Adrenal gland (tissue), 12 donors: ENCODE data around the gene RASGEF1C. TPM values are rescaled to one million over a fixed set of nuclear protein-coding genes. Genes with fewer than 3 reads are reported as not detected.
"Not testable (repeated sequence)": the region's sequence is repeated elsewhere in the genome, so short reads cannot be mapped to it uniquely, and the experiment has no call there.

Source experiments
- DNase-seq, 7 donors: peaks; one replicate each; pipeline ENCODE4 v3.0.0-alpha.2; 2019 to 2020
- H3K27ac ChIP-seq, 5 donors: fragments of 200-600 bp; sonication (generic) in 4 of 5; 1 replicate in 3 of 5; 2 replicates in 2 of 5; pipeline versions ENCODE4 v1.5.1 to v1.8.0; 2016 to 2020; ENCODE audit warnings: mild to moderate bottlenecking in 1 of 5
- H3K27me3 ChIP-seq: fragments of 200-600 bp; 2 replicates; pipeline ENCODE4 v1.8.0; 2021
- H3K36me3 ChIP-seq, 2 donors: fragments of 200-600 bp; replicated peaks in 1 of 2; 1 replicate in 1 of 2; 2 replicates in 1 of 2; pipeline versions ENCODE4 v1.5.1 to v1.8.0; 2018 to 2022
- H3K4me1 ChIP-seq, 2 donors: fragments of 200-600 bp; replicated peaks in 1 of 2; 1 replicate in 1 of 2; 2 replicates in 1 of 2; pipeline versions ENCODE4 v1.5.1 to v1.8.0; 2018 to 2021
- H3K4me3 ChIP-seq, 4 donors: fragments of 200-600 bp; sonication (generic) in 3 of 4; one replicate each; pipeline ENCODE4 v1.5.1; 2016 to 2018
- H3K9me3 ChIP-seq, 3 donors: fragments of 200-600 bp; sonication (generic) in 1 of 3; replicated peaks in 1 of 3; 1 replicate in 2 of 3; 2 replicates in 1 of 3; pipeline versions ENCODE4 v1.5.1 to v1.8.0; 2016 to 2021
- CTCF ChIP-seq, 6 experiments: fragments of 450-650 bp in 4 of 6; fragments of 200-600 bp in 2 of 6; sonication (generic) in 1 of 6; IDR thresholded peaks; 1 replicate in 5 of 6; 2 replicates in 1 of 6; pipeline versions ENCODE4 v1.5.1 to v1.8.0; 2016 to 2021; ENCODE audit warnings: antibody characterized with exemption in 6 of 6, mild to moderate bottlenecking in 2 of 6, moderate library complexity in 1 of 6
- POLR2A ChIP-seq, 2 donors: fragments of 450-650 bp; IDR thresholded peaks; one replicate each; pipeline ENCODE4 v1.6.1; 2017; ENCODE audit warnings: antibody characterized with exemption in 2 of 2, mild to moderate bottlenecking in 2 of 2, moderate library complexity in 1 of 2
- WGBS, 4 donors: extraction: QIAGEN DNeasy Blood & Tissue Kit in 2 of 4; methylation state at CpG; one replicate each; pipeline versions ENCODE4 v1.1.5 to v1.1.7; 2013 to 2017; 5-methylcytosine and 5-hydroxymethylcytosine counted together
- intact Hi-C, 2 donors: fragments of 100-400 bp; cut with DNase I; formaldehyde crosslinking; loops; one replicate each; pipeline versions ENCODE4 v1.14.1 to v1.15.0; 2022 to 2023
- polyA plus RNA-seq, 3 donors: library from polyadenylated mRNA; stranded (reverse); fragments of 200-250 nt in 2 of 3; fragments of 350-450 nt in 1 of 3; fragmentation: Illumina TruSeq in 1 of 3; extraction: RNeasy Lipid Tissue Mini Kit (QIAGEN cat#74804) in 1 of 3; gene quantifications; one replicate each; pipeline ENCODE4 v1.2.3, GENCODE V29; 2013 to 2014
- total RNA-seq, 9 donors: library from RNA; depleted of rRNA in 4 of 9; stranded (reverse); fragments of >200 nt in 4 of 9; fragments of 120-200 nt in 1 of 9; fragmentation: NEBNext Ultra II Directional in 1 of 9; extraction: Animal tissue kit (Norgen Biotek cat#: 25700) in 1 of 9; gene quantifications; one replicate each; pipeline versions ENCODE4 v1.1.0 to v1.2.4, GENCODE V29; 2013 to 2023
- donor health status: healthy with polysubstance abuse.
- donor health status: Bipolar disorder and iron deficiency.
- donor health status: DM: yes; HTN: yes; CAD: no.
- donor health status: DM: no; HTN: no; CAD: no.
- donor health status: DM: no; HTN: no; CAD: no.
- donor health status: DM: yes; HTN: yes; CAD: no.

Gene RASGEF1C
- total and polyA plus RNA-seq, 12 donors, result 0.15 to 1.9 (median 0.74) TPM; not detected in 6

GRCh38 chr5:180090769-180091546 lies 118.1 kb downstream of the RASGEF1C start:
- DNase-seq, result peak in 5 of 7 donors; percentile 37 to 65 (median 43)
- intact Hi-C loops, result no loop called here
- Histone ChIP-seq H3K4me3 (peak overlapping the region in 1 of 4 donors; percentile 55), H3K27me3 (no peaks in the 10 kb centered on the region), H3K27ac (peak overlapping the region in 1 of 5 donors; percentile 52), H3K4me1 (peaks cover 0 to 5% of the 10 kb centered on the region in 2 donors), H3K36me3 (no peaks in the 10 kb centered on the region), H3K9me3 (no peaks in the 10 kb centered on the region)
- TF ChIP-seq POLR2A (IDR thresholded peaks at IDR 0.05), result no peak
- TF ChIP-seq CTCF (IDR thresholded peaks at IDR 0.05), result peak in 3 of 6 experiments; percentile 11 to 17 (median 16)
- 25 to 29% (median 27%) methylated on average over 9 to 17 of the region's 17 CpGs for WGBS, 4 donors

- peaks cover 5% of the 10 kb centered on the region in 2 donors for H3K4me1 ChIP-seq
- intact Hi-C loops, result no loop called here
- H3K36me3 ChIP-seq, result no peaks in the 10 kb centered on the region
- no peaks in the 10 kb centered on the region for H3K9me3 ChIP-seq
- peak overlapping the region in 4 of 5 donors; percentile 48 to 70 (median 51) for H3K27ac ChIP-seq
- 1 to 3% (median 2%) methylated on average over 34 to 58 of the region's 58 CpGs for WGBS, 4 donors
- peak overlapping the region in 2 of 4 donors; percentile 34 to 55 for H3K4me3 ChIP-seq
- TF ChIP-seq POLR2A (IDR thresholded peaks at IDR 0.05) (peak in 1 of 2 donors; percentile 13), CTCF (IDR thresholded peaks at IDR 0.05) (peak; percentile 71 to 95 (median 77))
- peak; percentile 52 to 79 (median 71) for DNase-seq
- H3K27me3 ChIP-seq, result no peaks in the 10 kb centered on the region
Measured at GRCh38 chr5:180090098-180090768, 118.8 kb downstream of the RASGEF1C start.

GRCh38 chr5:180089628-180090027 lies 119.4 kb downstream of the RASGEF1C start:
- H3K4me1 ChIP-seq, H3K27ac ChIP-seq, H3K27me3 ChIP-seq, H3K36me3 ChIP-seq, H3K9me3 ChIP-seq: not testable (repeated sequence)
- intact Hi-C loops, result loop anchor here in 1 of 2 donors (10.0 kb wide), 1 partner anchor 185 kb away; the partner anchor contains the start of gene TBC1D9B
- 70 to 73% (median 71%) methylated on average over 18 of the region's 18 CpGs for WGBS, 4 donors
- DNase-seq, result peak in 1 of 7 donors; percentile 46
- H3K4me3 ChIP-seq, result peak overlapping the region in 1 of 4 donors; percentile 55

GRCh38 chr5:180088561-180088960 lies 120.5 kb downstream of the RASGEF1C start:
- no peaks in the 10 kb centered on the region for H3K27me3 ChIP-seq
- intact Hi-C loops, result loop anchor here in 1 of 2 donors (10.0 kb wide), 1 partner anchor 184 kb away; the partner anchor contains the start of gene TBC1D9B
- no peaks in the 10 kb centered on the region for H3K36me3 ChIP-seq
- H3K4me1 ChIP-seq, result peaks cover 8 to 9% of the 10 kb centered on the region in 2 donors
- no peak for DNase-seq
- H3K4me3 ChIP-seq, result no peak overlapping the region
- WGBS, 4 donors, result 93 to 95% (median 94%) methylated on average over 4 to 8 of the region's 8 CpGs
- H3K9me3 ChIP-seq, result no peaks in the 10 kb centered on the region
- no peak overlapping the region for H3K27ac ChIP-seq
- TF ChIP-seq CTCF (IDR thresholded peaks at IDR 0.05) (no peak), POLR2A (IDR thresholded peaks at IDR 0.05) (no peak)
